HG03064 (cell line): ENCODE results near the gene DMXL1.
"Not testable (repeated sequence)": the region's sequence is repeated elsewhere in the genome, so short reads cannot be mapped to it uniquely, and the experiment has no call there.

Experiments used
- ATAC-seq: cut with Tn5 transposase; IDR thresholded peaks from one replicate; pipeline ENCODE4 v1.9.1; 2021; ENCODE audit warnings: low read depth; ENCODE audit not compliant: unreplicated experiment

DMXL1 gene

DNA sequence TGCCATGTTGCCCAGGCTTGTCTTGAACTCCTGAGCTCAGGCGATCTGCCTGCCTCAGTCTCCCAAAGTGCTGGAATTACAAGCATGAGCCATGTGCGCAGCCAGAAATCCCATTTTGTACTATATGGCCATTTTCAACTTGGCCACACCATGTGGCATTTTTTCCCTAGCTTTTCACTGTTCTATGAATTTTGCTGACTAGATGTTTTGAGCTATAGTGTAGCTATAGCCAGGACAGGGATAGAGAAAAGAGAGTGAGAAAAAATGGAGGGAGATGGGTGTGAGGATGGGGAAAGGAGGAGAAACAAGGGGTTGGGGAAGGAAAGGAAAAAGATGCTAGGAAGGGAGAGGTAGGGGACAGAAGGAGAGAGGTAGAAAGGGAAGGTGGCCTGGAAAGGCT is 46.4 kb downstream of the DMXL1 start:
- no peak for ATAC-seq

- no peak for ATAC-seq
Measured at GRCh38 chr5:119118000-119118399, 47.1 kb downstream of the DMXL1 start.

GRCh38 chr5:119120893-119121292 is 50.0 kb downstream of the DMXL1 start:
- ATAC-seq, result no peak

DNA sequence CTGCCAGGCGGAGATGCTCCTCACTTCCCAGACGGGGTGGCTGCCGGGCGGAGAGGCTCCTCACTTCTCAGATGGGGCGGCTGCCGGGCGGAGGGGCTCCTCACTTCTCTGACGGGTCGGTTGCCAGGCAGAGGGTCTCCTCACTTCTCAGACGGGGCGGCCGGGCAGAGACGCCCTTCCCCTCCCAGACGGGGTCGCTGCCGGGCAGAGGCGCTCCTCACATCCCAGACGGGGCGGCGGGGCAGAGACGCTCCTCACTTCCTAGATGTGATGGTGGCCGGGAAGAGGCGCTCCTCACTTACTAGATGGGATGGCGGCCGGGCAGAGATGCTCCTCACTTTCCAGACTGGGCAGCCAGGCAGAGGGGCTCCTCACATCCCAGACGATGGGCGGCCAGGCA is 51.6 kb downstream of the DMXL1 start:
- ATAC-seq, result not testable (repeated sequence)

- ATAC-seq, result no peak
Measured at GRCh38 chr5:119123280-119123679, 52.4 kb downstream of the DMXL1 start.

DNA sequence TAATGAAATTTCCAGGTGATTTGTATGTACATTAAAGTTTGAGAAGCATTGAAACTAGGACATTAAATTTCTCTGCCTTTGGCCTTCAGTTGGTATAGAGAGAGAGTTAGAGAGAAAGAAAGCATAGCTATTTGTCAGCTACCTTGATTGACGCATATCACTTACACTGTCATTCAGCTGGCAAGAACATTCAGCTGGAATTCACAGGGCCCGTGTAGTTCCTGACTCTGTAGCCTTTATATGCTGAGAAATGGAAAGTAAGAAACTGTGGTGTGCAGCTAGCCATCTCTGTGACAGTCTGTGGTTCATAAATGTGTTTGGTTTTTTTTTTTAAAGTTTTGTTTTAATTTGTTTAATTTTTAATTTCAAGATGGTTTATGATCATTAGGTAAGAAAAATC is 58.9 kb downstream of the DMXL1 start:
- ATAC-seq, result no peak

DNA sequence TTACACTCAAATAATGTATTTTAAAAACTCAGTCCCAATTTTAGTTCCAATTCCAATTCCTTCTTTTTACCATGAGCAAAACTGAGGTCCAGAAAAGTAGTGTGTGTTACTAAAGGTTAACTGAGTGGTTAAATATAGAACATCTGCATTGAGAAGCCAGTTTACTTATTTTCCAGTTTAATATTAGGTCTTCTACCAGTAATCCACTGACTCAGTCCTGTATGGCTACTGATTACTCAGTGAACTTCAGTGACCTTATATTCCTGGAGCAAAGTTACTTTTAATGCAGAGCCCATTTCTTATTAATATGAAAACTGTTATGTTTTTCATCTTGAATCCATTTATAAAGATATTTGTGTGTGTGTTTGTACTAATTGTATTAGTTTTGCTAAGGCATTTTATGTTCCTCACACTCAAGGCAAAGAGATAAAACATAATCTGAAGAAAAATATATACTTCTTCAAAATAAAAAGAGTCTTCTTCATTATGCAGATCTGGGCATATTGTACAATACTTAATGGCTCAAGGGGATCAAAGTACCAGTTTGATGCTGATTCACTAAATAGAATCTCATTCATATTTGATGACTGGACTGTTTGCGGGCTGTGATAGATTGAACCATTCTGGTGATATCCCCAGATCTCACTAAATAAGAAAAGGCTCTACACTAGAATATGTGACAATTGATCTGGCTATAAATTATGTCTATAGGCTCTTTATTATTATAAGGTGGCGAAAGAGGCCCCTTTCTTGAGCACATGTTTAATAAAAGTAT is 60.8 kb downstream of the DMXL1 start:
- ATAC-seq, result no peak

- not testable (repeated sequence) for ATAC-seq
Measured at GRCh38 chr5:119135743-119136142, 64.9 kb downstream of the DMXL1 start.

DNA sequence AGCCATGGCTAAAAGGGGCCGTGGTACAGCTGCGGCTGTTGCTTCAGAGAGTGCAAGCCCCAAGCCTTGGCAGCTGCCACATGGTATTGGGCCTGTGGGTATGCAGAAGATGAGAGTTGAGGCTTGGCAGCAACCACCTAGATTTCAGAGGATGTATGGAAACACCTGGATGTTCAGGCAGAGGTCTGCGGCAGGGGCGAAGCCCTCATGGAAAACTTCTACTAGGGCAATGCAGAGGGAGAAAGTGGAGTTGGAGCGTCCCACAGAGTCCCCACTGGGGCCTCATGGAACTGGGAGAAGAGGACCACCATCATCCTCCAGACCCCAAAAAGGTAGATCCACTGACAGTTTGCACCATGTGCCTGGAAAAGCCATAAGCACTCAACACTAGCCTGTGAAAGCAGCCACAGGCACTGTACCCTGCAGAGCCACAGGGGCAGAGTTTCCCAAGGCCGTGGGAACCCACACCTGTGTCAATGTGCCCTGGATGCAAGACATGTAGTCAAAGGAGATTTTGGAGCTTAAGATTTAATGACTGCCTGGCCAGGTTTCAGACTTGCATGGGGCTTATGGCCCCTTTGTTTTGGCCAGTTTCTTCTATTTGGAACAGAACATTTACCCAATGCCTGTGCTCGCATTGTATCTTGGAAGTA is 65.9 kb downstream of the DMXL1 start:
- no peak for ATAC-seq

DNA sequence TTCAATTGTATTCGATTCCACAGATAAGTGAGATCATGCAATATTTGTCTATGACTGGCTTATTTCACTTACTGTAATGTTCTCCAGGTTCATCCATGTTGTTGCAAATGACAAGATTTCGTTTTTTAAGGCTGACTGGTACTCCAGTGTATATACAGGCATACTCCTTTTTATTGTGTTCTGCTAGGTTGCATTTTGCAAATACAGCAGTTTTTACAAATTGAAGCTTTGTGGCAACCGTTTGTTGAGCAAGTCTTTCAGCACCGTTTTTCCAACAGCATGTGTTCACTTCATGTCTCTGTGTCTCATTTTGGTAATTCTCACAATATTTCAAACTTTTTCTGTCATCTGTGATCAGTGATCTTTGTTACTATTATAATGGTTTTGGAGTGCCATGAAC is 82.7 kb downstream of the DMXL1 start:
- ATAC-seq, result no peak

DNA sequence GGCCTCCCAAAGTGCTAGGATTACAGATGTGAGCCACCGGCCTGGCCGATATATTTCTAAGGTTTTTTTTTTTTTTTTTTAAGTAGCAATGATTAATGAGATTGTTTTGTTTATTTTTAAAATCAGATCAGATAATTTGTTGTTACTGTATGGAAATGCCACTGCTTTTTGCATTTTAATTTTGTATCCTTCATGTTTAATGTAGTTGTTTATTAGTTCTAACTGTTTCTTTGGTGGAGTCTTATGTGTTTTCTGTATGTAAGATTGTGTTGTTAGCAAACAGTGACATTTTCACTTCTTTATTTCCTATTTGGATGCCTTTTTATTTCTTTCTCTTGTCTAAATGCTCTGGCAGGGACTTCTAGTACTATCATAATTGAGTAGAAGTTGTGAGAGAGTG is 87.3 kb downstream of the DMXL1 start:
- ATAC-seq, result no peak

GRCh38 chr5:119161430-119161829 is 90.5 kb downstream of the DMXL1 start:
- ATAC-seq, result no peak

GRCh38 chr5:119166026-119166425 is 95.1 kb downstream of the DMXL1 start:
- ATAC-seq, result no peak

- ATAC-seq, result no peak
Measured at GRCh38 chr5:119168401-119168800, 97.5 kb downstream of the DMXL1 start.

- ATAC-seq, result no peak
Measured at GRCh38 chr5:119171686-119172085, 100.8 kb downstream of the DMXL1 start.

DNA sequence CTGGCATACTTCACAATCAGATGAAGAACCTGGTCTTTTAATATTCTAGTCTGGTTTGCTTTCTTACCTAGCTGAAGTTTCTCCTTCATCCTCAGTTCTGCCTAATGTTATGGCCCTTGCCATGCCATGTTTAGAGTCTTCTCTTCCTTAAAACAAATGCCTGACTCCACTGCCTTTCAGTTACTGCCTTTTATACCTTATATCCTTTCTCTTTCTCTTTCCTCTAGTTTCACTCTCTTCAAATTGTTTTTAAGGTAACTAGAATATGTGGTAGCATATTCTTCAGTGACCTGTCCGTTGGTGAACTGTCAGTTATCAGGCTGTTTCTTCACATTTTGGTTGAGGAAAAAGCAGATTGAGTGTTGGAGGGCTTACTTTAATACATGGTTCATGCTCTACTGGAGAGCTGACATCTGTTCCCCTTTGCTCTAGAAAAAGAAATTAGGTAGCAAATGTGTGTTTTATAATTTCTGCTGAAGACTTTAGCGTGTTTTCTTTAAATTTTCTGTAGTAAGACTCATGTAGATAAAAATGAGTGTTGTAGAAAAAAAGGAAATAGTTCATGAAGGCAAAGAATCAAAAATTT is 103.8 kb downstream of the DMXL1 start:
- no peak for ATAC-seq

DNA sequence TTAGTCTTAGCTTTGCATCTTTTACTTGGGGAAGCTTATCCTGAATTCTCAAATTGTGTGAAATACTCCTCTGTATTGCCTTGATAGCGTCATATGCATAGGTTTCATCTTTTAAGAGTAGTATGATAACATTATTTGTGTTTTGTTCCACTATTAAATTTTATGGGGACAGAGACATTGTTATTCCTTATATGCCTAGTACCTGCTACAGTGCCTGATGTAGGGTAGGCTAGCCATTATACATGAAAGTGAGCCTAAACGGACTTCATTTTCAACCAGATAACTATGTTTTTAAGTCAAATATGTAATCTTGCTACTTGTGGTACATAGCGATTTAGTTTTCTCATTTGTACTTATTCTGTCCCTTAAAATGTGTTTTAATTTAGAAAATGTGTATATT is 105.9 kb downstream of the DMXL1 start:
- no peak for ATAC-seq

- no peak for ATAC-seq
Measured at GRCh38 chr5:119177226-119177625, 106.3 kb downstream of the DMXL1 start.

DNA sequence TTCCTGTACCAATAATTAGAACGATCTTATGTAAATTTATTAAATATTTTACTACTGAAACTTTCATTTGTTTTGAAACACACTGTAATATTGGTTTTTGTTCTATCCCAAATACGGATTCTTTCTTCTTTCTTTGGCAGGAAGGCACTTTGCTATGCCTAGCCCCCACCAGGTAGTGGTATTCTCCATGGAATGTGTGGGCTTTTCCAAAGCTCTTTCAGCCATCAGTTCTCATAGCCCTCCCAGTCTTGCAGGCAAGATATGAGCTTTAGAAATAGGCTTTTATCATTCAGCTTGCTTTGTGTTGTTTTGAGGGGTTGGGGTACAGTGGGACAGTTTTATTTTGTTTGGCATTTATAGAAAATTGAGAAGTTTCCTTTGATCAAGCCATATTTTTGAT is 107.5 kb downstream of the DMXL1 start:
- no peak for ATAC-seq

- ATAC-seq, result no peak
Measured at GRCh38 chr5:119179857-119180641, 109.2 kb downstream of the DMXL1 start.

- ATAC-seq, result not testable (repeated sequence)
Measured at GRCh38 chr5:119185512-119185911, 114.6 kb downstream of the DMXL1 start.
